ENCODE measurements around the gene HES2.

- TF ChIP-seq CTCF (IDR thresholded peaks at IDR 0.05) (no peak), POLR2A (IDR thresholded peaks at IDR 0.05) (no peak)
Measured at GRCh38 chr1:6414881-6415626, 4.7 kb downstream of the HES2 start.

All from transverse colon (tissue), 3 donors.